CD8-positive, alpha-beta memory T cell (primary cell): ENCODE results near the gene ZNF774. TPM values are rescaled to one million over a fixed set of nuclear protein-coding genes. Genes with fewer than 3 reads are reported as not detected.
A peak's percentile ranks its signal among the peaks of the same experiment; 100 is the strongest.

Source experiments
- CTCF ChIA-PET: fragments of 350-600 bp; sonication (Branson Sonifier 250); formaldehyde crosslinking; loops from one replicate; lab custom pipeline; 2021; ENCODE audit warnings: antibody characterized with exemption; lab: Charles Lee
- POLR2A ChIA-PET: fragments of 350-600 bp; sonication (Branson Sonifier 250); formaldehyde crosslinking; loops from one replicate; lab custom pipeline; 2021; ENCODE audit warnings: antibody characterized with exemption; lab: Charles Lee
- DNase-seq, 5 donors: peaks; one replicate each; pipeline versions ENCODE4 v3.0.0 to v3.0.0-alpha.2; 2020 to 2022; ENCODE audit warnings: mixed read lengths in 1 of 5
- H3K27ac ChIP-seq: one replicate; pipeline ENCODE4 v1.7.0; 2013; ENCODE audit warnings: low read depth, mild to moderate bottlenecking, low read length, moderate library complexity
- H3K27me3 ChIP-seq: 2 replicates; pipeline ENCODE4 v1.7.0; 2013; ENCODE audit warnings: low read length, mild to moderate bottlenecking; ENCODE audit not compliant: insufficient read depth, poor library complexity, severe bottlenecking
- H3K36me3 ChIP-seq: 2 replicates; pipeline ENCODE4 v1.7.0; 2013; ENCODE audit warnings: mild to moderate bottlenecking, low read length, moderate library complexity; ENCODE audit not compliant: insufficient read depth
- H3K4me1 ChIP-seq: 2 replicates; pipeline ENCODE4 v1.7.0; 2013; ENCODE audit warnings: mild to moderate bottlenecking, low read length, moderate library complexity; ENCODE audit not compliant: insufficient read depth
- H3K4me3 ChIP-seq: 2 replicates; pipeline ENCODE4 v1.7.0; 2013; ENCODE audit warnings: mild to moderate bottlenecking, low read length
- H3K9me3 ChIP-seq: 2 replicates; pipeline ENCODE4 v1.7.0; 2013; ENCODE audit warnings: mild to moderate bottlenecking, low read length
- H3K27ac Mint-ChIP-seq, 8 donors: one replicate each; pipeline ENCODE4 v1.8.0; 2020 to 2021; ENCODE audit warnings: mixed read lengths in 8 of 8, mild to moderate bottlenecking in 6 of 8, inconsistent platforms in 3 of 8, moderate library complexity in 3 of 8
- H3K27me3 Mint-ChIP-seq, 2 donors: one replicate each; pipeline ENCODE4 v1.8.0; 2020 to 2021; ENCODE audit warnings: mixed read lengths in 2 of 2, mild to moderate bottlenecking in 1 of 2, moderate library complexity in 1 of 2
- H3K36me3 Mint-ChIP-seq, 3 donors: one replicate each; pipeline ENCODE4 v1.8.0; 2020 to 2021; ENCODE audit warnings: mixed read lengths in 3 of 3, inconsistent platforms in 1 of 3, mild to moderate bottlenecking in 1 of 3
- H3K4me1 Mint-ChIP-seq, 3 donors: one replicate each; pipeline ENCODE4 v1.8.0; 2020 to 2021; ENCODE audit warnings: mixed read lengths in 3 of 3, inconsistent platforms in 1 of 3, mild to moderate bottlenecking in 1 of 3
- H3K4me3 Mint-ChIP-seq, 7 donors: one replicate each; pipeline ENCODE4 v1.8.0; 2020 to 2021; ENCODE audit warnings: mixed read lengths in 7 of 7, mild to moderate bottlenecking in 6 of 7, moderate library complexity in 4 of 7, inconsistent platforms in 2 of 7
- H3K9me3 Mint-ChIP-seq, 5 donors: one replicate each; pipeline ENCODE4 v1.8.0; 2020 to 2022; ENCODE audit warnings: mixed read lengths in 5 of 5, mild to moderate bottlenecking in 3 of 5, moderate library complexity in 2 of 5, inconsistent platforms in 1 of 5
- polyA plus RNA-seq: library from polyadenylated mRNA; unstranded; fragments of 300-500 nt; fragmentation: Illumina TruSeq; gene quantifications from one replicate; pipeline ENCODE4 v1.2.3, GENCODE V29; 2021
- total RNA-seq, 2 experiments: library from RNA; stranded (reverse); gene quantifications; one replicate each; pipeline ENCODE4 v1.2.3, GENCODE V29; 2021

The ZNF774 gene
- total and polyA plus RNA-seq, 3 experiments from 2014 or later, result 0.50 to 0.64 TPM; not detected in 1

DNA sequence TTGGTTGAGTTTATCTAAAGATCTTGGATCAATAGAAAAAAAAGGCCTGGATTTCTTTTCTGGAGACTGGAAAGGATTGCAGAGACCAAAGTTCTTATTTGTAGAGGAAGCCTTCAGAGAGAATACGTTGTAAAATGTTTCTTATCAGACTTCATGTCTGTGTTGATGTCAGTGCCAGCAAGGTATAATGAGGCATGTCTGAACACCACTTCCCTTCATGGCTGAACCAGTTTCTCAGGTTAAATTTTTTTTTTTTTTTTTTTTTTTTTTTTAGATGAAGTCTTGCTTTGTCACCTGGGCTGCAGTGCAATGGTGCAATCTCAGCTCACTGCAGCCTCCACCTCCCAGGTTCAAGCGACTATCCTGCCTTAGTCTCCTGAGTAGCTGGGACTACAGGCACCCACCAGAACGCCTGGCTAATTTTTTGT lies 17.8 kb upstream of the ZNF774 start:
- no peaks in the 10 kb centered on the region for H3K9me3 ChIP-seq
- H3K27me3 Mint-ChIP-seq, result no peaks in the 10 kb centered on the region
- peaks cover 10% of the 10 kb centered on the region for H3K4me1 ChIP-seq
- H3K27ac Mint-ChIP-seq, result no peak overlapping the region
- ChIA-PET CTCF (no interaction called here), POLR2A (no interaction called here)
- no peak for DNase-seq
- no peak overlapping the region for H3K4me3 ChIP-seq
- no peak overlapping the region for H3K27ac ChIP-seq
- H3K4me3 Mint-ChIP-seq, result no peak overlapping the region
- no peaks in the 10 kb centered on the region for H3K9me3 Mint-ChIP-seq
- no peaks in the 10 kb centered on the region for H3K36me3 ChIP-seq
- H3K36me3 Mint-ChIP-seq, result no peaks in the 10 kb centered on the region
- peaks cover 2 to 6% (median 5%) of the 10 kb centered on the region in 3 donors for H3K4me1 Mint-ChIP-seq
- no peaks in the 10 kb centered on the region for H3K27me3 ChIP-seq

DNA sequence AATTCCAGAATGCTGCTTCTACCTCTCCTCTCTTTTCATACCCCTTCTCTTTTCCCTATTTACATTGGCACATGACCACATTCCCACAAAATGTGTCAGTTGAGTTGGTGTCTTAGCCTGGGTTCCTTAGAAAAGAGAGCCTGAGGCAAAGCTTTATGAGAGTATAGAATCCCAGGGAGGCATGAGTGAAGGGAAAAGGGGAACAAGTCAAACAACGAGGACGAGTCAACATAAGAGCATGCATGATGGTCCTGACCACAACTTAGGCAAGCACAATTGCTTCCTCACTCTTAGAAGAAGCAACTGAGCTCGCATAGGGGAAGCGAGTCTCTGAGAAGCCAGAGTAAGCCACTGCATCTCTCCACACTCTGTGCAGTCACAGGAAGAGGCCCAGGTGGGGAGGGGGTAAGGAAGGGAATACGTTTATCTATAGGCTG lies 15.4 kb upstream of the ZNF774 start:
- Histone ChIP-seq H3K27me3 (no peaks in the 10 kb centered on the region), H3K9me3 (no peaks in the 10 kb centered on the region), H3K27ac (no peak overlapping the region), H3K36me3 (no peaks in the 10 kb centered on the region), H3K4me1 (peaks cover 10% of the 10 kb centered on the region), H3K4me3 (no peak overlapping the region)
- no peak for DNase-seq
- ChIA-PET CTCF (interaction anchor here (0.6 to 0.9 kb wide), 2 partner anchors 17 to 188 kb away, joined by 3 to 4 read pairs; no protein-coding TSS in a partner anchor), POLR2A (no interaction called here)
- H3K27me3 Mint-ChIP-seq, result no peaks in the 10 kb centered on the region
- peaks cover 2 to 6% (median 5%) of the 10 kb centered on the region in 3 donors for H3K4me1 Mint-ChIP-seq
- H3K36me3 Mint-ChIP-seq, result no peaks in the 10 kb centered on the region
- no peaks in the 10 kb centered on the region for H3K9me3 Mint-ChIP-seq
- peak overlapping the region in 1 of 8 donors; percentile 12 for H3K27ac Mint-ChIP-seq
- no peak overlapping the region for H3K4me3 Mint-ChIP-seq

DNA sequence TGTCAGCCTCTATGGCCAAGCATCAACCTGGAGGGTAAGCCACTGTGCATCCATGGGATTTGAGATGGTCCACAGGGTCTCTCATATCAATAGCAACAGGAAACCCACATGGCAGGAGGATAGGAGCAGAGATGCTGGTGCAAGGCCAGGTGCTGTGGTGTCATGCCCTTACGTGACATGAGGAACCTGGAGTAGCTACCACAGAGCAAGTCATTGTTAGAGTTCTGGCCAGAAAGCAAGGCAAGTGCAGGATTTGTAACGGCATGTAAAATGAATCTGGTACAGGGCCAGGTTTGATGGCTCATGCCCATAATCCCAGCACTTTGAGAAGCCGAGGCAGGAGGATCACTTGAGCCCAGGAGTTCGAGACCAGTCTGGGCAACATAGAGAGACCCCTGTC lies 14.8 kb upstream of the ZNF774 start:
- POLR2A ChIA-PET, result no interaction called here
- peak overlapping the region in 1 of 8 donors; percentile 49 for H3K27ac Mint-ChIP-seq
- H3K4me3 Mint-ChIP-seq, result no peak overlapping the region
- Histone ChIP-seq H3K4me1 (peaks cover 10% of the 10 kb centered on the region), H3K36me3 (no peaks in the 10 kb centered on the region), H3K27me3 (no peaks in the 10 kb centered on the region), H3K4me3 (no peak overlapping the region), H3K27ac (no peak overlapping the region), H3K9me3 (no peaks in the 10 kb centered on the region)
- CTCF ChIA-PET, result no interaction called here
- no peaks in the 10 kb centered on the region for H3K36me3 Mint-ChIP-seq
- DNase-seq, result no peak
- H3K9me3 Mint-ChIP-seq, result no peaks in the 10 kb centered on the region
- peaks cover 2 to 6% (median 5%) of the 10 kb centered on the region in 3 donors for H3K4me1 Mint-ChIP-seq
- H3K27me3 Mint-ChIP-seq, result no peaks in the 10 kb centered on the region

DNA sequence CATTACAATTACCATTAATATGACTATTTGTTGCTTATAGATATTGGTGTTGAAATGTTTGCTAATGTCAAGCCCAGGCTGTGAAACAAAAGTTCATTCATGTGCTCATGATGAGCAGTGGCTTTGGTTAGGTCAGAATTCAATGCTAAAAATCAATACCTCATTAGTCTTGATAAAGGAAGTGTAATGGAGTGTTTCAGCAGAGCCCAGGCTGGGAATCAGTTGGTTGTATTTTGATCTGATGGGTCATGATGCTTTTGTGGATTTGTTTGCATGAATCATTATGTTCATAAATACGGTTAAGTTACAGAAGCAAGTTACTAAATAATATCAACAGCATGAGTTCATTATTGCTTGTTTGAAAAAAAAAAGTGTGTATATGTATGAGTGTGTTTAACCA lies 13.6 kb upstream of the ZNF774 start:
- Mint-ChIP-seq H3K36me3 (no peaks in the 10 kb centered on the region), H3K27ac (no peak overlapping the region), H3K4me3 (no peak overlapping the region), H3K4me1 (peaks cover 8 to 14% (median 12%) of the 10 kb centered on the region in 3 donors), H3K9me3 (no peaks in the 10 kb centered on the region), H3K27me3 (no peaks in the 10 kb centered on the region)
- ChIA-PET CTCF (no interaction called here), POLR2A (no interaction called here)
- H3K9me3 ChIP-seq, result no peaks in the 10 kb centered on the region
- no peak for DNase-seq
- no peak overlapping the region for H3K4me3 ChIP-seq
- no peaks in the 10 kb centered on the region for H3K36me3 ChIP-seq
- H3K4me1 ChIP-seq, result peaks cover 19% of the 10 kb centered on the region
- no peak overlapping the region for H3K27ac ChIP-seq
- H3K27me3 ChIP-seq, result no peaks in the 10 kb centered on the region

DNA sequence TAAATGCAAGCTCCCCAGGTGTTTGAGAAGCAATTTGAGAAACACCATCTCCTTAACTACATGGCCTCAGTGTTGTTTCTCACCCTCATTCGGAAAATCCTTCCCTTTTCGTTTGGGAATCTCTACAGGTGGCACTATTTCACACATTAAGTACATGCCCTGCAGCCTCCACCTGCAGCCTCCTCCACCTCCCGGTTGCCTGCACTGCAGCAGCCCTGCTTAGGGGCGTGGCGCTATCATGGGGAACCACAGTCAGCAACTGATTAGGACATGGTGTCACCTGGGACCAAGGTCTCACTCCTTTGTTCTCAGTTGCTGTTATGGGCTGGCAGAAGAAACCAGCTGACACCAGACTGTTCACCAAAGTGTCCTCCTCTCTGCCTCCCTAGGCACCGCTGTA lies 11.7 kb upstream of the ZNF774 start:
- peaks cover 8 to 14% (median 12%) of the 10 kb centered on the region in 3 donors for H3K4me1 Mint-ChIP-seq
- Histone ChIP-seq H3K36me3 (no peaks in the 10 kb centered on the region), H3K4me1 (peaks cover 21% of the 10 kb centered on the region), H3K9me3 (no peaks in the 10 kb centered on the region), H3K27ac (no peak overlapping the region), H3K27me3 (no peaks in the 10 kb centered on the region), H3K4me3 (no peak overlapping the region)
- ChIA-PET POLR2A (no interaction called here), CTCF (no interaction called here)
- H3K36me3 Mint-ChIP-seq, result no peaks in the 10 kb centered on the region
- no peaks in the 10 kb centered on the region for H3K9me3 Mint-ChIP-seq
- no peaks in the 10 kb centered on the region for H3K27me3 Mint-ChIP-seq
- DNase-seq, result no peak
- H3K27ac Mint-ChIP-seq, result no peak overlapping the region
- H3K4me3 Mint-ChIP-seq, result no peak overlapping the region

DNA sequence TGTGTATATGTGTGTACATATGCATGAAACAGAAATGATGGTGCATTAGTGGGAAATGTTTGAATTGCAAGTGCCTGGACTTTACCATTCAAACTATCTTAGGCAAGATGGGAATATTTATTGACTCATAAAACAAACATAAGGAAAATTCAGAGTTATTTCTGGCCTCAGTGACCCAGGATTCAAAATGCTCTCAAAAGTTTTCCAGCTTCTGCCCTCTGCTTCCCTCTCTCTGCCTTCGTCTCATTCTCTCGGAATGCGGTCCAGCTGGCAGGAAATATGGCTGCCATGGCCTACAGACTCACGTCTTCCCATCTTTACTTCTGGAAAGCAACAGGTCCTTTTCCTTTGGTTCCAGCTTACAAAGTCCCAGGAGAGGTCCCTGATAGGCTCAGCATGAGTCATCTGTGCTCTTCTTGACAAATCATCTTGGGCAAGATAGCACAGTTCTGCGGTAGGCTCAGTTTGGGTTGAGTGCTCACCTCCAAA lies 8.7 kb upstream of the ZNF774 start:
- Histone ChIP-seq H3K4me3 (no peak overlapping the region), H3K4me1 (peaks cover 12% of the 10 kb centered on the region), H3K27me3 (no peaks in the 10 kb centered on the region), H3K36me3 (no peaks in the 10 kb centered on the region), H3K27ac (no peak overlapping the region), H3K9me3 (no peaks in the 10 kb centered on the region)
- Mint-ChIP-seq H3K27ac (peak overlapping the region in 1 of 8 donors; percentile 43), H3K27me3 (peaks cover 0 to 2% of the 10 kb centered on the region in 2 donors), H3K36me3 (no peaks in the 10 kb centered on the region), H3K9me3 (no peaks in the 10 kb centered on the region), H3K4me1 (peaks cover 6 to 9% (median 6%) of the 10 kb centered on the region in 3 donors), H3K4me3 (no peak overlapping the region)
- ChIA-PET POLR2A (no interaction called here), CTCF (no interaction called here)
- no peak for DNase-seq

DNA sequence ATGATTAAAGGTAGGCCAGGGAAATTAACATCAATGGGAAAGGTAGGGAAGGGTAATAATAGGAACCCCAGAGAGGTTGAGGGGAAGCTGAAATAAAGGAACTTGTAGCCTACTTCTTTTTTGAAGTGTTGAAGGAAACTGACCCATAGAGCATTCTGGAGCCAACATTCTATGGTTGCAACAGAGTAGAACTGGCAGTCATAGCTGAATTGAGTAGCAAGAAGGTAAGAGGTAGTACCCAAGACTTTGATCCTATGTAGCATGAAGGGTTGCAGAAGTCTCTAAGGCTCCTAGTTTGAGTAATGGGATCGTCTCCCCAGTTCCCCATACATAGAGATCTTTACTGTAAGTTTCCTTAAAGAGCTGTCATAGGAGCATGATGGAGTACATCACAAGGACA lies 7.4 kb upstream of the ZNF774 start:
- no peak for DNase-seq
- no peaks in the 10 kb centered on the region for H3K36me3 Mint-ChIP-seq
- H3K9me3 Mint-ChIP-seq, result no peaks in the 10 kb centered on the region
- no peaks in the 10 kb centered on the region for H3K27me3 ChIP-seq
- peaks cover 12% of the 10 kb centered on the region for H3K4me1 ChIP-seq
- H3K27ac Mint-ChIP-seq, result no peak overlapping the region
- H3K36me3 ChIP-seq, result no peaks in the 10 kb centered on the region
- ChIA-PET CTCF (interaction anchor here (1.0 to 1.1 kb wide), 3 partner anchors 24 to 138 kb away, joined by 3 to 4 read pairs (median 3); no protein-coding TSS in a partner anchor), POLR2A (no interaction called here)
- no peak overlapping the region for H3K4me3 Mint-ChIP-seq
- peaks cover 0 to 2% of the 10 kb centered on the region in 2 donors for H3K27me3 Mint-ChIP-seq
- H3K4me1 Mint-ChIP-seq, result peaks cover 6 to 10% (median 6%) of the 10 kb centered on the region in 3 donors
- no peak overlapping the region for H3K27ac ChIP-seq
- no peaks in the 10 kb centered on the region for H3K9me3 ChIP-seq
- H3K4me3 ChIP-seq, result no peak overlapping the region

DNA sequence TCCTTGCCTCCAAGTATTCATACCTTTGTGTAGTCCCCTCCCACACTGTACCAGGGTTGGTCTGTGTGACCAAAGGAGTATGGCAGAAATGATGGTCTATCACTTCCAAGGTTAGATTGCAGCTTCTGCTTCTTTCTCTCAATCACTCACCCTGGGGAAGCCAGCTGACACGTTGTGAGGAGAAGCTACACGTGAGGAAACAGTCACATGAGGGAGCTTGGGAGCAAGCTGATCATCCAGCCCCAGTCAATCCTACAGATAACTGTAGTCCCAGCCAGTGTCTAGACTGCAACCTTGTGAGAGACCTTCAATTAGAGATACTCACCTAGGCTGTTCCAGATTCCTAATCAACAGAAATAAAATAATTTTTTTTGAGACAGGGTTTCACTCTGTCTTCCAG lies 6.2 kb upstream of the ZNF774 start:
- POLR2A ChIA-PET, result interaction anchor here (0.6 kb wide), 1 partner anchor 41 kb away, joined by 3 read pairs; no protein-coding TSS in a partner anchor
- H3K36me3 Mint-ChIP-seq, result no peaks in the 10 kb centered on the region
- peak overlapping the region in 1 of 8 donors; percentile 89 for H3K27ac Mint-ChIP-seq

More for the DNA sequence above, 6.2 kb upstream of the ZNF774 start:
- Histone ChIP-seq H3K36me3 (no peaks in the 10 kb centered on the region), H3K9me3 (no peaks in the 10 kb centered on the region), H3K4me3 (no peak overlapping the region), H3K27me3 (no peaks in the 10 kb centered on the region), H3K4me1 (peaks cover 12% of the 10 kb centered on the region), H3K27ac (no peak overlapping the region)
- no peak for DNase-seq
- H3K27me3 Mint-ChIP-seq, result peaks cover 0 to 2% of the 10 kb centered on the region in 2 donors
- H3K9me3 Mint-ChIP-seq, result no peaks in the 10 kb centered on the region
- peaks cover 12 to 16% (median 12%) of the 10 kb centered on the region in 3 donors for H3K4me1 Mint-ChIP-seq
- CTCF ChIA-PET, result interaction anchor here (1.1 kb wide), 1 partner anchor 25 kb away, joined by 4 read pairs; no protein-coding TSS in a partner anchor
- no peak overlapping the region for H3K4me3 Mint-ChIP-seq
